ENCODE measurements around the gene IFT88.

The IFT88 gene

GRCh38 chr13:20696073-20696472 is 129.1 kb downstream of the IFT88 start:
- no peak for DNase-seq

- no peak for DNase-seq
Measured at GRCh38 chr13:20699715-20700114, 132.8 kb downstream of the IFT88 start.

- no peak for DNase-seq
Measured at GRCh38 chr13:20700288-20700687, 133.3 kb downstream of the IFT88 start.

GRCh38 chr13:20701461-20701860 is 134.5 kb downstream of the IFT88 start:
- DNase-seq = no peak

- no peak for DNase-seq
Measured at GRCh38 chr13:20702530-20702914, 135.6 kb downstream of the IFT88 start.

- no peak for DNase-seq
Measured at GRCh38 chr13:20702915-20703779, 136.2 kb downstream of the IFT88 start, which contains the start of gene IL17D. Gene IL17D, plus strand, starts transcription at chr13:20703699. Its CDS starts 303 bp downstream, at chr13:20704002.

GRCh38 chr13:20703780-20704458 is 137.0 kb downstream of the IFT88 start:
- peak; percentile 74 for DNase-seq

GRCh38 chr13:20704459-20705069 is 137.6 kb downstream of the IFT88 start:
- no peak for DNase-seq

GRCh38 chr13:20706661-20707060 is 139.7 kb downstream of the IFT88 start:
- DNase-seq = no peak

- DNase-seq = no peak
Measured at GRCh38 chr13:20708216-20708615, 141.3 kb downstream of the IFT88 start.

- DNase-seq = no peak
Measured at GRCh38 chr13:20709369-20709768, 142.4 kb downstream of the IFT88 start.

GRCh38 chr13:20709782-20710181 is 142.8 kb downstream of the IFT88 start:
- no peak for DNase-seq

- DNase-seq = peak; percentile 14
Measured at GRCh38 chr13:20711301-20712044, 144.5 kb downstream of the IFT88 start.

GRCh38 chr13:20713014-20713376 is 146.0 kb downstream of the IFT88 start:
- no peak for DNase-seq

GRCh38 chr13:20713751-20714150 is 146.8 kb downstream of the IFT88 start:
- peak; percentile 59 for DNase-seq

GRCh38 chr13:20714161-20714560 is 147.2 kb downstream of the IFT88 start:
- DNase-seq = peak; percentile 52

GRCh38 chr13:20714563-20715329 is 147.8 kb downstream of the IFT88 start:
- peak; percentile 94 for DNase-seq

- peak; percentile 16 for DNase-seq
Measured at GRCh38 chr13:20715330-20715712, 148.4 kb downstream of the IFT88 start.

- DNase-seq = no peak
Measured at GRCh38 chr13:20716951-20717350, 150.0 kb downstream of the IFT88 start.

- no peak for DNase-seq
Measured at GRCh38 chr13:20717581-20718542, 150.9 kb downstream of the IFT88 start.

- DNase-seq = no peak
Measured at GRCh38 chr13:20718958-20719566, 152.1 kb downstream of the IFT88 start.

Data from fibroblast of upper back skin (primary cell).